Measurements from ENCODE around the gene LEMD3.
"Not testable (repeated sequence)": the region's sequence is repeated elsewhere in the genome, so short reads cannot be mapped to it uniquely, and the experiment has no call there.

- TF ChIP-seq, protein P1, sequence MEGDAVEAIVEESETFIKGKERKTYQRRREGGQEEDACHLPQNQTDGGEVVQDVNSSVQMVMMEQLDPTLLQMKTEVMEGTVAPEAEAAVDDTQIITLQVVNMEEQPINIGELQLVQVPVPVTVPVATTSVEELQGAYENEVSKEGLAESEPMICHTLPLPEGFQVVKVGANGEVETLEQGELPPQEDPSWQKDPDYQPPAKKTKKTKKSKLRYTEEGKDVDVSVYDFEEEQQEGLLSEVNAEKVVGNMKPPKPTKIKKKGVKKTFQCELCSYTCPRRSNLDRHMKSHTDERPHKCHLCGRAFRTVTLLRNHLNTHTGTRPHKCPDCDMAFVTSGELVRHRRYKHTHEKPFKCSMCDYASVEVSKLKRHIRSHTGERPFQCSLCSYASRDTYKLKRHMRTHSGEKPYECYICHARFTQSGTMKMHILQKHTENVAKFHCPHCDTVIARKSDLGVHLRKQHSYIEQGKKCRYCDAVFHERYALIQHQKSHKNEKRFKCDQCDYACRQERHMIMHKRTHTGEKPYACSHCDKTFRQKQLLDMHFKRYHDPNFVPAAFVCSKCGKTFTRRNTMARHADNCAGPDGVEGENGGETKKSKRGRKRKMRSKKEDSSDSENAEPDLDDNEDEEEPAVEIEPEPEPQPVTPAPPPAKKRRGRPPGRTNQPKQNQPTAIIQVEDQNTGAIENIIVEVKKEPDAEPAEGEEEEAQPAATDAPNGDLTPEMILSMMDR (conservative IDR thresholded peaks at IDR 0.05; ENCODE audit: low read length) = not testable (repeated sequence)
- not testable (repeated sequence) for TF ChIP-seq EZH2phosphoT487 (IDR thresholded peaks at IDR 0.05; ENCODE audit: borderline replicate concordance, low read depth, low read length)
Observed at GRCh38 chr12:65285532-65285931, 116.1 kb downstream of the LEMD3 start.
